Glutamatergic neuron (in vitro differentiated cells): ENCODE data around the gene KMT2B. TPM values are rescaled to one million over a fixed set of nuclear protein-coding genes. Genes with fewer than 3 reads are reported as not detected.

Experiments used
- DNase-seq: peaks from one replicate; pipeline ENCODE4 v3.0.0; 2022
- H3K27ac Mint-ChIP-seq: one replicate; pipeline ENCODE4 v1.8.0; 2020; ENCODE audit warnings: mild to moderate bottlenecking, mixed read lengths, inconsistent platforms; ENCODE audit not compliant: unreplicated experiment
- H3K27me3 Mint-ChIP-seq: one replicate; pipeline ENCODE4 v1.8.0; 2020; ENCODE audit warnings: mild to moderate bottlenecking, moderate library complexity, mixed read lengths, inconsistent platforms; ENCODE audit not compliant: unreplicated experiment
- H3K36me3 Mint-ChIP-seq: one replicate; pipeline ENCODE4 v1.8.0; 2020; ENCODE audit warnings: mild to moderate bottlenecking, mixed read lengths, inconsistent platforms; ENCODE audit not compliant: unreplicated experiment
- H3K4me1 Mint-ChIP-seq: one replicate; pipeline ENCODE4 v1.8.0; 2020; ENCODE audit warnings: mild to moderate bottlenecking, low read depth, mixed read lengths, inconsistent platforms; ENCODE audit not compliant: unreplicated experiment
- H3K4me3 Mint-ChIP-seq: one replicate; pipeline ENCODE4 v1.8.0; 2020; ENCODE audit warnings: mild to moderate bottlenecking, mixed read lengths, inconsistent platforms; ENCODE audit not compliant: unreplicated experiment
- H3K9me3 Mint-ChIP-seq: one replicate; pipeline ENCODE4 v1.8.0; 2020; ENCODE audit warnings: mild to moderate bottlenecking, moderate library complexity, mixed read lengths, inconsistent platforms; ENCODE audit not compliant: unreplicated experiment
- CTCF ChIP-seq: fragments of 200-600 bp; sonication (generic); IDR thresholded peaks from one replicate; pipeline ENCODE4 v1.5.0; 2021; ENCODE audit not compliant: partially characterized antibody, unreplicated experiment
- total RNA-seq: library from RNA; stranded (reverse); fragmentation: NEBNext Ultra II Directional; extraction: Animal tissue kit (Norgen Biotek cat#: 25700); gene quantifications from one replicate; pipeline ENCODE4 v1.2.1, GENCODE V29; 2021; ENCODE audit not compliant: unreplicated experiment

Gene KMT2B
- total RNA-seq, 1 donor from 2014 or later, result 60.8 TPM

- H3K27ac Mint-ChIP-seq, result no peak overlapping the region
- H3K4me3 Mint-ChIP-seq, result no peak overlapping the region
- no peak for DNase-seq
- no peak for TF ChIP-seq CTCF
- H3K36me3 Mint-ChIP-seq, result peaks cover 10% of the 10 kb centered on the region
- peaks cover 13% of the 10 kb centered on the region for H3K4me1 Mint-ChIP-seq
- peaks cover 15% of the 10 kb centered on the region for H3K27me3 Mint-ChIP-seq
- H3K9me3 Mint-ChIP-seq, result peaks cover 9% of the 10 kb centered on the region
Measured at GRCh38 chr19:35781650-35782049, 63.8 kb downstream of the KMT2B start.

GRCh38 chr19:35782589-35782988 lies 64.8 kb downstream of the KMT2B start:
- Mint-ChIP-seq H3K27me3 (peaks cover 8% of the 10 kb centered on the region), H3K9me3 (peaks cover 5% of the 10 kb centered on the region), H3K36me3 (peaks cover 5% of the 10 kb centered on the region), H3K4me1 (peaks cover 6% of the 10 kb centered on the region), H3K27ac (no peak overlapping the region), H3K4me3 (no peak overlapping the region)
- no peak for DNase-seq
- TF ChIP-seq CTCF, result no peak

- peaks cover 7% of the 10 kb centered on the region for H3K9me3 Mint-ChIP-seq
- H3K36me3 Mint-ChIP-seq, result peaks cover 5% of the 10 kb centered on the region
- no peak for TF ChIP-seq CTCF
- peaks cover 10% of the 10 kb centered on the region for H3K27me3 Mint-ChIP-seq
- no peak overlapping the region for H3K27ac Mint-ChIP-seq
- DNase-seq, result no peak
- no peak overlapping the region for H3K4me3 Mint-ChIP-seq
- peaks cover 6% of the 10 kb centered on the region for H3K4me1 Mint-ChIP-seq
Measured at GRCh38 chr19:35783469-35784434, 65.9 kb downstream of the KMT2B start.

- DNase-seq, result no peak
- H3K4me3 Mint-ChIP-seq, result no peak overlapping the region
Measured at GRCh38 chr19:35784503-35785338, 66.9 kb downstream of the KMT2B start.

More at GRCh38 chr19:35784503-35785338, 66.9 kb downstream of the KMT2B start:
- Mint-ChIP-seq H3K36me3 (peaks cover 5% of the 10 kb centered on the region), H3K4me1 (peaks cover 6% of the 10 kb centered on the region), H3K27me3 (peaks cover 11% of the 10 kb centered on the region), H3K27ac (no peak overlapping the region), H3K9me3 (peaks cover 7% of the 10 kb centered on the region)
- no peak for TF ChIP-seq CTCF
